HG03159 (cell line): ENCODE measurements around the gene ADD3.
A peak's percentile ranks its signal among the peaks of the same experiment; 100 is the strongest.
"Not testable (repeated sequence)": the region's sequence is repeated elsewhere in the genome, so short reads cannot be mapped to it uniquely, and the experiment has no call there.

Experiments
- ATAC-seq: cut with Tn5 transposase; IDR thresholded peaks from one replicate; pipeline ENCODE4 v1.9.1; 2021; ENCODE audit warnings: mild to moderate bottlenecking, moderate library complexity; ENCODE audit not compliant: unreplicated experiment

ADD3 gene

GRCh38 chr10:110094786-110095185 is 87.0 kb downstream of the ADD3 start:
- ATAC-seq = no peak

GRCh38 chr10:110101464-110102144 is 93.8 kb downstream of the ADD3 start:
- ATAC-seq = no peak

- no peak for ATAC-seq
Measured at GRCh38 chr10:110103921-110104461, 96.2 kb downstream of the ADD3 start.

GRCh38 chr10:110105873-110106272 is 98.1 kb downstream of the ADD3 start:
- ATAC-seq = no peak

- ATAC-seq = no peak
Measured at GRCh38 chr10:110107430-110107829, 99.6 kb downstream of the ADD3 start.

GRCh38 chr10:110107887-110108286 is 100.1 kb downstream of the ADD3 start:
- ATAC-seq = no peak

GRCh38 chr10:110109511-110109910 is 101.7 kb downstream of the ADD3 start:
- ATAC-seq = no peak

- no peak for ATAC-seq
Measured at GRCh38 chr10:110110338-110110737, 102.6 kb downstream of the ADD3 start.

- ATAC-seq = no peak
Measured at GRCh38 chr10:110113670-110114337, 106.0 kb downstream of the ADD3 start.

- ATAC-seq = not testable (repeated sequence)
Measured at GRCh38 chr10:110114668-110115067, 106.9 kb downstream of the ADD3 start.

GRCh38 chr10:110115784-110116520 is 108.2 kb downstream of the ADD3 start:
- ATAC-seq = no peak

- no peak for ATAC-seq
Measured at GRCh38 chr10:110118891-110119621, 111.3 kb downstream of the ADD3 start.

GRCh38 chr10:110123594-110123993 is 115.8 kb downstream of the ADD3 start:
- ATAC-seq = no peak

GRCh38 chr10:110129490-110129889 is 121.7 kb downstream of the ADD3 start:
- ATAC-seq = no peak

GRCh38 chr10:110134917-110135316 is 127.1 kb downstream of the ADD3 start:
- ATAC-seq = no peak

- not testable (repeated sequence) for ATAC-seq
Measured at GRCh38 chr10:110135836-110136235, 128.1 kb downstream of the ADD3 start.

GRCh38 chr10:110137142-110137545 is 129.4 kb downstream of the ADD3 start:
- peak; percentile 55 for ATAC-seq

- ATAC-seq = peak; percentile 68
Measured at GRCh38 chr10:110138197-110138812, 130.5 kb downstream of the ADD3 start.

GRCh38 chr10:110141185-110141584 is 133.4 kb downstream of the ADD3 start:
- no peak for ATAC-seq

- no peak for ATAC-seq
Measured at GRCh38 chr10:110141871-110142635, 134.3 kb downstream of the ADD3 start.
